Measurements from ENCODE around the gene GAPVD1.

Gene GAPVD1

DNA sequence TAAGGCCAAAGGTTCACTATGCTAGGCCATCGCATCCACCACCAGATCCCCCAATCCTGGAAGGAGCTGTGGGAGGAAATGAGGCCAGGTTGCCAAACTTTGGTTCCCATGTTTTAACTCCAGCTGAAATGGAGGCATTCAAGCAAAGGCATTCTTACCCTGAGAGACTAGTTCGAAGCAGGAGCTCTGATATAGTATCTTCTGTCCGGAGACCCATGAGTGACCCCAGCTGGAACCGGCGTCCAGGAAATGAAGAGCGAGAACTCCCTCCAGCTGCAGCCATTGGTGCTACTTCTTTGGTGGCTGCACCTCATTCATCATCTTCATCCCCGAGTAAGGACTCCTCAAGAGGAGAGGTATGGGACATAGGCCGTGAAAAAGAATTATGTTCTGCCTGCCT is 75.6 kb downstream of the GAPVD1 start:
- Histone ChIP-seq H3K9me2 (replicated peaks; ENCODE audit: insufficient read depth, low read length) (no peaks in the 10 kb centered on the region), H3K4me3 (ENCODE audit: low read length) (no peak overlapping the region), H3K27me3 (replicated peaks; ENCODE audit: insufficient read depth, low read length) (no peaks in the 10 kb centered on the region), H4K20me1 (ENCODE audit: insufficient read depth, low read length) (no peaks in the 10 kb centered on the region), H3K4me2 (ENCODE audit: low read depth, low read length) (no peak overlapping the region), H3K9me3 (replicated peaks; ENCODE audit: insufficient read depth, low read length) (no peaks in the 10 kb centered on the region), H3K9ac (ENCODE audit: low read length) (no peak overlapping the region), H3F3A (ENCODE audit: insufficient read depth, low read length) (peaks cover 9% of the 10 kb centered on the region), H3K4me1 (ENCODE audit: low read length) (peaks cover 10% of the 10 kb centered on the region), H3K27ac (ENCODE audit: low read length) (no peak overlapping the region), H2AFZ (ENCODE audit: low read length) (no peak overlapping the region), H3K79me2 (ENCODE audit: low read length) (no peaks in the 10 kb centered on the region), H3K36me3 (replicated peaks; ENCODE audit: insufficient read depth, low read length) (no peaks in the 10 kb centered on the region; the same call in 1 of the 2 replicates)
- no peak for DNase-seq
- TF ChIP-seq, protein P1, sequence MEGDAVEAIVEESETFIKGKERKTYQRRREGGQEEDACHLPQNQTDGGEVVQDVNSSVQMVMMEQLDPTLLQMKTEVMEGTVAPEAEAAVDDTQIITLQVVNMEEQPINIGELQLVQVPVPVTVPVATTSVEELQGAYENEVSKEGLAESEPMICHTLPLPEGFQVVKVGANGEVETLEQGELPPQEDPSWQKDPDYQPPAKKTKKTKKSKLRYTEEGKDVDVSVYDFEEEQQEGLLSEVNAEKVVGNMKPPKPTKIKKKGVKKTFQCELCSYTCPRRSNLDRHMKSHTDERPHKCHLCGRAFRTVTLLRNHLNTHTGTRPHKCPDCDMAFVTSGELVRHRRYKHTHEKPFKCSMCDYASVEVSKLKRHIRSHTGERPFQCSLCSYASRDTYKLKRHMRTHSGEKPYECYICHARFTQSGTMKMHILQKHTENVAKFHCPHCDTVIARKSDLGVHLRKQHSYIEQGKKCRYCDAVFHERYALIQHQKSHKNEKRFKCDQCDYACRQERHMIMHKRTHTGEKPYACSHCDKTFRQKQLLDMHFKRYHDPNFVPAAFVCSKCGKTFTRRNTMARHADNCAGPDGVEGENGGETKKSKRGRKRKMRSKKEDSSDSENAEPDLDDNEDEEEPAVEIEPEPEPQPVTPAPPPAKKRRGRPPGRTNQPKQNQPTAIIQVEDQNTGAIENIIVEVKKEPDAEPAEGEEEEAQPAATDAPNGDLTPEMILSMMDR (IDR thresholded peaks at IDR 0.05; ENCODE audit: low read length) = no peak
- TF ChIP-seq EZH2 (optimal IDR thresholded peaks at IDR 0.05; ENCODE audit: low read depth, low read length) = no peak
- TF ChIP-seq EZH2phosphoT487 (IDR thresholded peaks at IDR 0.05; ENCODE audit: low read length) = no peak

DNA sequence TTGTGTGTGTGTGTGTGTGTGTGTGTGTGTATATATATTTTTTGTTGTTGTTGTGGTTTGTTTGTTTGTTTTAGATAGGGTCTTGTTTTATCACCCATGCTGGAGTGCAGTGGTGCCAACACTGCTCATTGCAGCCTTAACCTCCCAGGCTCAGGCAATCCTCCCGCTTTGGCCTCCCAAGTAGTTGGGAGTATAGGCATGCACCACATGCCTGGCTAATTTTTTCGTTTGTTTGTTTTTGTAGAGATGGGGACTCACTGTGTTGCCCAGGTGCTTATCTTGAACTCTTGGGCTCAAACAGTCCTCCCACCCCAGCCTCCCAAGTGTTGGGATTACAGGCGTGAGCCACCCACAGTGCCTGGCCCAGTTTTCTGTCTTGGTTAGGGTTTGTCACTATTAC is 77.3 kb downstream of the GAPVD1 start:
- Histone ChIP-seq H3K9ac (ENCODE audit: low read length) (no peak overlapping the region), H3K4me2 (ENCODE audit: low read depth, low read length) (no peak overlapping the region), H3K79me2 (ENCODE audit: low read length) (no peaks in the 10 kb centered on the region), H3K4me1 (ENCODE audit: low read length) (no peaks in the 10 kb centered on the region), H3K27me3 (replicated peaks; ENCODE audit: insufficient read depth, low read length) (no peaks in the 10 kb centered on the region), H3K27ac (ENCODE audit: low read length) (no peak overlapping the region), H2AFZ (ENCODE audit: low read length) (no peak overlapping the region), H3K36me3 (replicated peaks; ENCODE audit: insufficient read depth, low read length) (no peaks in the 10 kb centered on the region; the same call in 1 of the 2 replicates), H3F3A (ENCODE audit: insufficient read depth, low read length) (no peaks in the 10 kb centered on the region), H3K9me3 (replicated peaks; ENCODE audit: insufficient read depth, low read length) (no peaks in the 10 kb centered on the region), H3K4me3 (ENCODE audit: low read length) (no peak overlapping the region), H4K20me1 (ENCODE audit: insufficient read depth, low read length) (no peaks in the 10 kb centered on the region), H3K9me2 (replicated peaks; ENCODE audit: insufficient read depth, low read length) (no peaks in the 10 kb centered on the region)
- TF ChIP-seq, protein P1 (IDR thresholded peaks at IDR 0.05; ENCODE audit: low read length) = no peak
- TF ChIP-seq EZH2 (optimal IDR thresholded peaks at IDR 0.05; ENCODE audit: low read depth, low read length) (no peak), EZH2phosphoT487 (IDR thresholded peaks at IDR 0.05; ENCODE audit: low read length) (no peak)
- no peak for DNase-seq

DNA sequence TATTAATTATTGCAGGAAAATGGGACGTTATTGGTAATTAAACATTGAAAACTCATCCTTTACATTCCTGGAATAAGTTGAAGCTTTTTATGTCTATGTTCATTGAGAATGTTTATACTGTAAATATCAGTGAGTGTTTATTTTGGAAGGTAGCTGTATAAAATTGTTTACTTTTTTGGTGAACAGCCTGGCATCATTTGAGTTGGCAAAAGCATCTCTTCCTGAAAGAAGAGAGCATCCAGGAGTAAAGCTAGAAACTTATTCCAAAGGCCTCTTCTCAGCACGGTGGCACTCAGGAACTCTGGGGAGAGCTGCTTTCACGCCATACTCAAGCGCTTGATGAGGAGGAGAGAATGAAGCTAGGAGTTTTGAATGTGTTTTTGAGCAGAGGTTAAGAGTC is 79.9 kb downstream of the GAPVD1 start:
- Histone ChIP-seq H3K27me3 (replicated peaks; ENCODE audit: insufficient read depth, low read length) (no peaks in the 10 kb centered on the region), H3K36me3 (replicated peaks; ENCODE audit: insufficient read depth, low read length) (no peaks in the 10 kb centered on the region), H2AFZ (ENCODE audit: low read length) (no peak overlapping the region), H3K79me2 (ENCODE audit: low read length) (no peaks in the 10 kb centered on the region), H3K4me2 (ENCODE audit: low read depth, low read length) (no peak overlapping the region), H3K9me3 (replicated peaks; ENCODE audit: insufficient read depth, low read length) (no peaks in the 10 kb centered on the region), H3F3A (ENCODE audit: insufficient read depth, low read length) (no peaks in the 10 kb centered on the region), H3K9ac (ENCODE audit: low read length) (no peak overlapping the region), H4K20me1 (ENCODE audit: insufficient read depth, low read length) (no peaks in the 10 kb centered on the region), H3K4me1 (ENCODE audit: low read length) (no peaks in the 10 kb centered on the region), H3K4me3 (ENCODE audit: low read length) (no peak overlapping the region), H3K9me2 (replicated peaks; ENCODE audit: insufficient read depth, low read length) (no peaks in the 10 kb centered on the region), H3K27ac (ENCODE audit: low read length) (no peak overlapping the region)
- no peak for TF ChIP-seq EZH2 (optimal IDR thresholded peaks at IDR 0.05; ENCODE audit: low read depth, low read length)
- TF ChIP-seq, protein P1 (IDR thresholded peaks at IDR 0.05; ENCODE audit: low read length) = no peak
- TF ChIP-seq EZH2phosphoT487 (IDR thresholded peaks at IDR 0.05; ENCODE audit: low read length) = no peak
- DNase-seq = no peak

Data from MM.1S (cell line).